ENCODE results near the gene STK38.

Gene STK38

DNA sequence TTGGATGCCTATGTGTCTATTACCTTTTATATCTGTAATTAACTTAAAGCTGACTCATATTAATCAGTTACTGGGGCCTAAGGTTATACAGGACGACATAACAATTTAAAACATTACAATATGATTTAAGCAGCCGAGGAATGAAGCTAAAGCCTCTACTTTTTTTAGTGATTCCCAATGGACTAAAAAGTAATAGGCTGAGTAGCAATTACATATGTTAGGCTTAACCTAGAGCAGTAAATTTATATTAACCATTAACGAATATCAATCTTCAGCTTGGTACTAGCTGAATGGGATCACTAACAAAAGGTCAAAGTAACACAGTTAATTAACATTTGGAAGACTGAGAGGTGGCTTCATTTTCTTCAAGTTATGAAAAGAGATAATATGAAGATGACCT lies 43.1 kb downstream of the STK38 start:
- TF ChIP-seq, protein P1, sequence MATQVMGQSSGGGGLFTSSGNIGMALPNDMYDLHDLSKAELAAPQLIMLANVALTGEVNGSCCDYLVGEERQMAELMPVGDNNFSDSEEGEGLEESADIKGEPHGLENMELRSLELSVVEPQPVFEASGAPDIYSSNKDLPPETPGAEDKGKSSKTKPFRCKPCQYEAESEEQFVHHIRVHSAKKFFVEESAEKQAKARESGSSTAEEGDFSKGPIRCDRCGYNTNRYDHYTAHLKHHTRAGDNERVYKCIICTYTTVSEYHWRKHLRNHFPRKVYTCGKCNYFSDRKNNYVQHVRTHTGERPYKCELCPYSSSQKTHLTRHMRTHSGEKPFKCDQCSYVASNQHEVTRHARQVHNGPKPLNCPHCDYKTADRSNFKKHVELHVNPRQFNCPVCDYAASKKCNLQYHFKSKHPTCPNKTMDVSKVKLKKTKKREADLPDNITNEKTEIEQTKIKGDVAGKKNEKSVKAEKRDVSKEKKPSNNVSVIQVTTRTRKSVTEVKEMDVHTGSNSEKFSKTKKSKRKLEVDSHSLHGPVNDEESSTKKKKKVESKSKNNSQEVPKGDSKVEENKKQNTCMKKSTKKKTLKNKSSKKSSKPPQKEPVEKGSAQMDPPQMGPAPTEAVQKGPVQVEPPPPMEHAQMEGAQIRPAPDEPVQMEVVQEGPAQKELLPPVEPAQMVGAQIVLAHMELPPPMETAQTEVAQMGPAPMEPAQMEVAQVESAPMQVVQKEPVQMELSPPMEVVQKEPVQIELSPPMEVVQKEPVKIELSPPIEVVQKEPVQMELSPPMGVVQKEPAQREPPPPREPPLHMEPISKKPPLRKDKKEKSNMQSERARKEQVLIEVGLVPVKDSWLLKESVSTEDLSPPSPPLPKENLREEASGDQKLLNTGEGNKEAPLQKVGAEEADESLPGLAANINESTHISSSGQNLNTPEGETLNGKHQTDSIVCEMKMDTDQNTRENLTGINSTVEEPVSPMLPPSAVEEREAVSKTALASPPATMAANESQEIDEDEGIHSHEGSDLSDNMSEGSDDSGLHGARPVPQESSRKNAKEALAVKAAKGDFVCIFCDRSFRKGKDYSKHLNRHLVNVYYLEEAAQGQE (IDR thresholded peaks at IDR 0.05; ENCODE audit: insufficient read depth in 1 of 2, low read depth in 2 of 2, low read length in 2 of 2) = no peak
- TF ChIP-seq TAF1 (IDR thresholded peaks at IDR 0.05; ENCODE audit: borderline replicate concordance, insufficient read depth, low read length) = no peak
- TF ChIP-seq SIN3A (IDR thresholded peaks at IDR 0.05; ENCODE audit: borderline replicate concordance, insufficient read depth, low read length) = no peak
- TF ChIP-seq POLR2AphosphoS5 (IDR thresholded peaks at IDR 0.05; ENCODE audit: low read depth, low read length) = no peak
- no peak for TF ChIP-seq FOXP2 (optimal IDR thresholded peaks at IDR 0.05; ENCODE audit: borderline replicate concordance, extremely low read depth, extremely low read length, insufficient read depth)

DNA sequence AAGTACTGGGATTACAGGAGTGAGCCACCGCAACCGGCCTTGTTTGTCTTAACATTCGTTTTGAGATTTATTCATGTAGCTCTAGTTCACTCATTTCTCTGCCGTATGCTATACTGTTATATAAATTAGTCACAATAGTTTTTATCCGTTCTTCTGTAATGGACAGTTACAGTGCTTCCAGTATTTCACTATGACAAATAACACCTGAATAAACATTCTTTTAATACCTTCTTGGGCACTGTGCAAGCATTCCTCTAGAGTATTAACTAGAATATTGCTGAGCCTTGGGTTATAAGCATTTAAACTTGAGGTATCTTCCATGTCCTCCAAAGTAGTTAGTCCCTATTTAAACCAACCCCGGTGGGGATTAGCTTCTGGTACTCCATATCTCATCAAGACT lies 45.6 kb downstream of the STK38 start:
- TF ChIP-seq, protein P1 (IDR thresholded peaks at IDR 0.05; ENCODE audit: insufficient read depth in 1 of 2, low read depth in 2 of 2, low read length in 2 of 2) = no peak
- TF ChIP-seq FOXP2 (optimal IDR thresholded peaks at IDR 0.05; ENCODE audit: borderline replicate concordance, extremely low read depth, extremely low read length, insufficient read depth) = no peak
- no peak for TF ChIP-seq TAF1 (IDR thresholded peaks at IDR 0.05; ENCODE audit: borderline replicate concordance, insufficient read depth, low read length)
- no peak for TF ChIP-seq POLR2AphosphoS5 (IDR thresholded peaks at IDR 0.05; ENCODE audit: low read depth, low read length)
- TF ChIP-seq SIN3A (IDR thresholded peaks at IDR 0.05; ENCODE audit: borderline replicate concordance, insufficient read depth, low read length) = no peak

- TF ChIP-seq FOXP2 (optimal IDR thresholded peaks at IDR 0.05; ENCODE audit: borderline replicate concordance, extremely low read depth, extremely low read length, insufficient read depth) = no peak
Observed at GRCh38 chr6:36499918-36500317, 47.4 kb downstream of the STK38 start.

DNA sequence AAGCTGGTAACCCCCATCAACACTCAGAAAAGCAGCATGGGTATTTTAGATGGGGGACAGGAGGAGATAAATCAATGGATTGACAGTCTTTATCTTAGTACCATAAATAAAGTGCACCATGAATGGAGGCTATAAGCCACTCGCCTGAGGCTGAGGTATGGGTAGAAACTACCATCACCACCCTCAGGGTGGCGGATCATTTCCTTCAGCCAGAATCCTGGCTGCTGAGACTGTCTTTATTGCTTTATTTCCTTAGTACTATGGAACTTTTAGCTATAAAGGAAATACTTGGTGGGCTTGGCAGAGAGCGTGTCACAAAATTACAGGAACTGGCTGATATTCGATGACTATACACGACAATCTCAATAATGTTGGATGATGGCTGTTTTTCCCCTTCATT lies 52.2 kb downstream of the STK38 start:
- TF ChIP-seq TAF1 (IDR thresholded peaks at IDR 0.05; ENCODE audit: borderline replicate concordance, insufficient read depth, low read length) (no peak), SIN3A (IDR thresholded peaks at IDR 0.05; ENCODE audit: borderline replicate concordance, insufficient read depth, low read length) (no peak), FOXP2 (optimal IDR thresholded peaks at IDR 0.05; ENCODE audit: borderline replicate concordance, extremely low read depth, extremely low read length, insufficient read depth) (no peak), POLR2AphosphoS5 (IDR thresholded peaks at IDR 0.05; ENCODE audit: low read depth, low read length) (no peak)
- TF ChIP-seq, protein P1 (IDR thresholded peaks at IDR 0.05; ENCODE audit: insufficient read depth in 1 of 2, low read depth in 2 of 2, low read length in 2 of 2) = no peak

DNA sequence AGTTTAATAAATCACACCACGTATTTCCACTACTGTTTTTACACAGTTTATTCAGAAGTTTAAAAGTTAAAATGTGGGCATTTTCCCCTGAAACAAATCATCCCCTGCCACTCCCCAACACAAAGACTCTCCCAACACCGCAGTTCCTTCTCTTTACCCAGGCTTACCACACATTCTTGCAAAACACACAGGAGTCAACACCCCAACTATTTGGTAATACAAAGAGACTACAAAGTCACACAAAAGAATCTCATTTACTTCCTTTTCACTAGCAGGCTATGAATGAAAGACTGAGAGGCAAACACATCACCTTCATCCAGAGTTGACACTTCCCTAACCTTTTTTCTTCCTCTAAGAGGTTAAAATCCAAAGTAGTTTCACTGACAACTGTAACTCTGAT lies 53.4 kb downstream of the STK38 start:
- no peak for TF ChIP-seq SIN3A (IDR thresholded peaks at IDR 0.05; ENCODE audit: borderline replicate concordance, insufficient read depth, low read length)
- TF ChIP-seq, protein P1 (IDR thresholded peaks at IDR 0.05; ENCODE audit: insufficient read depth in 1 of 2, low read depth in 2 of 2, low read length in 2 of 2) = no peak
- TF ChIP-seq FOXP2 (optimal IDR thresholded peaks at IDR 0.05; ENCODE audit: borderline replicate concordance, extremely low read depth, extremely low read length, insufficient read depth) = no peak
- no peak for TF ChIP-seq POLR2AphosphoS5 (IDR thresholded peaks at IDR 0.05; ENCODE audit: low read depth, low read length)
- TF ChIP-seq TAF1 (IDR thresholded peaks at IDR 0.05; ENCODE audit: borderline replicate concordance, insufficient read depth, low read length) = no peak
